H1 (cell line): ENCODE data around the gene ZDHHC11B. TPM values are rescaled to one million over a fixed set of nuclear protein-coding genes. Genes with fewer than 3 reads are reported as not detected.
"Not testable (repeated sequence)": the region's sequence is repeated elsewhere in the genome, so short reads cannot be mapped to it uniquely, and the experiment has no call there.

Experiments
- CTCF ChIA-PET: fragments of 300-600 bp; sonication (Branson Sonifier 250); formaldehyde crosslinking; loops from one replicate; lab custom pipeline; 2021; ENCODE audit not compliant: partially characterized antibody; lab: Charles Lee
- POLR2A ChIA-PET: fragments of 300-600 bp; sonication (Branson Sonifier 250); formaldehyde crosslinking; loops from one replicate; lab custom pipeline; 2021; ENCODE audit warnings: inconsistent platforms; ENCODE audit not compliant: partially characterized antibody; lab: Charles Lee
- DNase-seq, 2 experiments: peaks; one replicate each; pipeline versions ENCODE4 v3.0.0 to v3.0.0-alpha.2; 2010 to 2022; ENCODE audit warnings: low spot score in 2 of 2, low read depth in 1 of 2, mixed read lengths in 1 of 2
- FAIRE-seq: peaks from 2 replicates; lab custom pipeline; 2011; peaks lifted over from hg19 to GRCh38; lab: Jason Lieb, UNC
- H2AFZ ChIP-seq: 2 replicates; pipeline ENCODE4 v1.8.1; 2012; ENCODE audit warnings: low read length, inconsistent platforms
- H2AK5ac ChIP-seq: 2 replicates; pipeline ENCODE4 v1.6.1; 2013; ENCODE audit warnings: low read depth, low read length
- H2BK120ac ChIP-seq: replicated peaks from 2 replicates; pipeline ENCODE3; 2013; ENCODE audit warnings: low read depth, low read length, inconsistent platforms
- H2BK12ac ChIP-seq: 2 replicates; pipeline ENCODE4 v1.6.1; 2013; ENCODE audit warnings: low read depth, low read length
- H2BK15ac ChIP-seq: 2 replicates; pipeline ENCODE4 v1.6.1; 2013; ENCODE audit warnings: low read length
- H2BK20ac ChIP-seq: 2 replicates; pipeline ENCODE4 v1.6.1; 2013; ENCODE audit warnings: low read length
- H2BK5ac ChIP-seq: 2 replicates; pipeline ENCODE4 v1.6.1; 2013; ENCODE audit warnings: low read depth, low read length
- H3K14ac ChIP-seq: 2 replicates; pipeline ENCODE4 v1.6.1; 2013; ENCODE audit warnings: inconsistent platforms; ENCODE audit not compliant: insufficient read length
- H3K18ac ChIP-seq: 2 replicates; pipeline ENCODE4 v1.6.1; 2013; ENCODE audit warnings: low read length; ENCODE audit errors: extremely low read depth
- H3K23ac ChIP-seq: 2 replicates; pipeline ENCODE4 v1.6.1; 2013; ENCODE audit warnings: inconsistent platforms; ENCODE audit not compliant: insufficient read length
- H3K23me2 ChIP-seq: 2 replicates; pipeline ENCODE4 v1.6.1; 2013; ENCODE audit warnings: low read depth, low read length
- H3K27ac ChIP-seq: 2 replicates; pipeline ENCODE4 v1.6.1; 2011; ENCODE audit warnings: low read depth, low read length, inconsistent platforms
- H3K27me3 ChIP-seq, 4 experiments: replicated peaks in 1 of 4; 1 replicate in 1 of 4; 2 replicates in 3 of 4; pipeline versions ENCODE4 v1.6.1 to v1.8.1; 2011 to 2013; ENCODE audit warnings: low read length in 3 of 4, mild to moderate bottlenecking in 3 of 4, inconsistent platforms in 2 of 4, mixed read lengths in 2 of 4, moderate library complexity in 1 of 4; ENCODE audit not compliant: control insufficient read depth in 3 of 4, insufficient read depth in 3 of 4; ENCODE audit errors: extremely low read depth in 1 of 4
- H3K36me3 ChIP-seq, 4 experiments: 2 replicates each; pipeline versions ENCODE4 v1.6.1 to v1.8.1; 2011 to 2013; ENCODE audit warnings: mild to moderate bottlenecking in 4 of 4, low read length in 3 of 4, moderate library complexity in 2 of 4, control low read depth in 1 of 4, inconsistent platforms in 1 of 4; ENCODE audit not compliant: insufficient read depth in 4 of 4, control insufficient read depth in 2 of 4
- H3K4ac ChIP-seq: replicated peaks from 2 replicates; pipeline ENCODE3; 2013; ENCODE audit warnings: low read length, low read depth, mixed read lengths, inconsistent platforms; ENCODE audit not compliant: insufficient read length
- H3K4me1 ChIP-seq, 4 experiments: replicated peaks in 1 of 4; 1 replicate in 1 of 4; 2 replicates in 3 of 4; pipeline versions ENCODE4 v1.6.1 to v1.8.1; 2011 to 2013; ENCODE audit warnings: low read length in 3 of 4, inconsistent platforms in 2 of 4, mixed read lengths in 1 of 4; ENCODE audit not compliant: insufficient read depth in 4 of 4, control insufficient read depth in 3 of 4
- H3K4me2 ChIP-seq, 2 experiments: 2 replicates each; pipeline versions ENCODE4 v1.6.1 to v1.8.1; 2011 to 2013; ENCODE audit warnings: low read depth in 2 of 2, low read length in 2 of 2, control low read depth in 1 of 2, inconsistent platforms in 1 of 2, mild to moderate bottlenecking in 1 of 2; ENCODE audit not compliant: insufficient read depth in 1 of 2
- H3K4me3 ChIP-seq, 4 experiments: fragments of 200-600, 300-600 bp in 1 of 4; sonication (generic), shearing (Covaris generic), sonication (Bioruptor Twin) in 1 of 4; 2 replicates each; pipeline versions ENCODE4 v1.5.1 to v1.8.1; 2011 to 2016; ENCODE audit warnings: low read length in 4 of 4, low read depth in 3 of 4, control low read depth in 2 of 4, inconsistent platforms in 2 of 4, mild to moderate bottlenecking in 2 of 4, mixed read lengths in 1 of 4, moderate library complexity in 1 of 4; ENCODE audit not compliant: insufficient read depth in 2 of 4; ENCODE audit errors: extremely low read depth in 1 of 4
- H3K56ac ChIP-seq: replicated peaks from 2 replicates; pipeline ENCODE3; 2013; ENCODE audit warnings: low read depth, mild to moderate bottlenecking, mixed read lengths, low read length, inconsistent platforms; ENCODE audit not compliant: insufficient read length
- H3K79me1 ChIP-seq: 2 replicates; pipeline ENCODE4 v1.6.1; 2013; ENCODE audit warnings: low read depth, low read length, control low read depth
- H3K79me2 ChIP-seq, 2 experiments: 2 replicates each; pipeline versions ENCODE4 v1.6.1 to v1.8.1; 2012 to 2013; ENCODE audit warnings: low read length in 2 of 2, mild to moderate bottlenecking in 2 of 2, inconsistent platforms in 1 of 2; ENCODE audit not compliant: insufficient read depth in 2 of 2, control insufficient read depth in 1 of 2
- H3K9ac ChIP-seq, 4 experiments: replicated peaks in 1 of 4; 1 replicate in 1 of 4; 2 replicates in 3 of 4; pipeline versions ENCODE4 v1.6.1 to v1.8.1; 2011 to 2013; ENCODE audit warnings: low read depth in 3 of 4, low read length in 3 of 4, control low read depth in 2 of 4, mild to moderate bottlenecking in 2 of 4, moderate library complexity in 2 of 4, inconsistent platforms in 1 of 4; ENCODE audit errors: extremely low read depth in 1 of 4
- H3K9me3 ChIP-seq, 2 experiments: 2 replicates each; pipeline versions ENCODE4 v1.6.1 to v1.8.1; 2012 to 2013; ENCODE audit warnings: mild to moderate bottlenecking in 2 of 2, moderate library complexity in 2 of 2, control low read depth in 1 of 2, inconsistent platforms in 1 of 2, low read depth in 1 of 2, low read length in 1 of 2, mixed read lengths in 1 of 2; ENCODE audit not compliant: insufficient read depth in 2 of 2
- H4K20me1 ChIP-seq, 2 experiments: replicated peaks in 1 of 2; 2 replicates each; pipeline versions ENCODE3 to v1.8.1; 2011 to 2013; ENCODE audit warnings: inconsistent platforms in 2 of 2, low read length in 2 of 2, mild to moderate bottlenecking in 1 of 2; ENCODE audit not compliant: insufficient read depth in 2 of 2, control insufficient read depth in 1 of 2
- H4K5ac ChIP-seq: 2 replicates; pipeline ENCODE4 v1.6.1; 2013; ENCODE audit warnings: low read length, low read depth, mixed read lengths, inconsistent platforms; ENCODE audit not compliant: insufficient read length
- H4K8ac ChIP-seq: 2 replicates; pipeline ENCODE4 v1.8.0; 2013; ENCODE audit warnings: mild to moderate bottlenecking, moderate library complexity, low read length, inconsistent platforms; ENCODE audit not compliant: insufficient read depth; ENCODE audit errors: extremely low read depth
- H4K91ac ChIP-seq: replicated peaks from 2 replicates; pipeline ENCODE3; 2013; ENCODE audit warnings: low read length, mixed read lengths, inconsistent platforms; ENCODE audit not compliant: insufficient read length
- WGBS, 2 experiments: shearing (Covaris generic) in 1 of 2; methylation state at CpG; one replicate each; pipeline versions ENCODE4 v1.1.6 to v1.1.7; 2013 to 2015; ENCODE audit warnings: low lambda C conversion rate in 2 of 2, mixed read lengths in 2 of 2, inconsistent platforms in 1 of 2, low coverage in 1 of 2, missing lambda C conversion rate in 1 of 2; ENCODE audit not compliant: insufficient replicate concordance in 2 of 2, insufficient coverage in 1 of 2, insufficient read length in 1 of 2; ENCODE audit errors: extremely low coverage in 1 of 2, missing lambda C conversion rate in 1 of 2; 5-methylcytosine and 5-hydroxymethylcytosine counted together
- polyA plus RNA-seq, 7 experiments: library from polyadenylated mRNA; depleted of rRNA in 3 of 7; stranded (reverse) in 5 of 7; unstranded in 2 of 7; fragments of >200 nt in 5 of 7; fragments of 200-250 nt in 2 of 7; gene quantifications; 1 replicate in 5 of 7; 2 replicates in 1 of 7; 4 replicates in 1 of 7; pipeline versions ENCODE4 v1.2.1 to v1.2.3, GENCODE V29; 2011 to 2013; ENCODE audit warnings: missing spikeins in 2 of 7, mixed read lengths in 2 of 7
- total RNA-seq: library from RNA; stranded (reverse); fragmentation: NEBNext Ultra II Directional; extraction: Animal tissue kit (Norgen Biotek cat#: 25700); gene quantifications from 2 replicates; pipeline ENCODE4 v1.2.1, GENCODE V29; 2021

ZDHHC11B gene
- total and polyA plus RNA-seq, 2 of the 8 experiments (the other 6 are each of a cell fraction or from before 2014, with no cell fraction given): 0.29 to 2.5 TPM

DNA sequence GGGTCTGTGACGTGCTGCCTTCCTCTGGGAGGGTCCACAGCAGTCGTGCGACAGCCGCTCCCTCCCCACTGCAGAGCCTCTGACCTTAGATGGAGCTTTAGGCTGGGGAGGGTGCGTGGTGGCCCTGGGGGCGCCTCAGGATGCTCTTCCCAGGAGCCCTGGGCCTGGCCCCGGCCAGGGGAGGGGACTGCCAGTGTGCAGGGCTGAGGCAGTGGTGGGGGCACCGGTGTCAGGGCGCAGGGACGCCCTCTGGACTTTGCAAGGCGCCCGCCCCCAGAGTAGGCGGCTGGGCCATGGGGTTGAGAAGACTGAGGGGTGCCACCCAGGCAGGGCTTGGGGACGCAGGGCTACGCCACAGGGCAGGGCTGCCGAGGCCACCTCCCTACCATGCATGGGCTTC is 106.0 kb downstream of the ZDHHC11B start:
- H2BK120ac ChIP-seq, H3K56ac ChIP-seq, H3K14ac ChIP-seq, H2AK5ac ChIP-seq, H3K36me3 ChIP-seq, H3K79me1 ChIP-seq, H2BK15ac ChIP-seq, H3K79me2 ChIP-seq, H2AFZ ChIP-seq, H2BK12ac ChIP-seq, H3K27ac ChIP-seq, FAIRE-seq, H3K4me2 ChIP-seq, H3K23me2 ChIP-seq, H4K5ac ChIP-seq, POLR2A ChIA-PET, H3K4me3 ChIP-seq, DNase-seq, H4K91ac ChIP-seq, H3K23ac ChIP-seq, H3K9ac ChIP-seq, H2BK5ac ChIP-seq, H4K20me1 ChIP-seq, H3K9me3 ChIP-seq, H3K4me1 ChIP-seq, H2BK20ac ChIP-seq, H3K18ac ChIP-seq, H3K4ac ChIP-seq: not testable (repeated sequence)
- CTCF ChIA-PET: interaction anchor here (1.1 kb wide), 1 partner anchor 10 kb away, joined by 5 read pairs; no protein-coding TSS in a partner anchor
- H3K27me3 ChIP-seq: peaks cover 0 to 14% (median 3%) of the 10 kb centered on the region in 4 experiments; a peak in 3 of 7 replicates
- H4K8ac ChIP-seq: peak overlapping the region; percentile 51; the same call in 1 of the 2 replicates
- WGBS, 2 experiments: 89% methylated on average over 12 of the region's 16 CpGs; no CpG with 5 or more reads in 1 of the 2 experiments
